ENCODE results near the gene CAB39. TPM values are rescaled to one million over a fixed set of nuclear protein-coding genes. Genes with fewer than 3 reads are reported as not detected.

The CAB39 gene
- total and polyA plus RNA-seq, 2 of the 8 experiments (the other 6 are each of a cell fraction or from before 2014, with no cell fraction given) = 16.4 to 50.5 TPM

- H3K14ac ChIP-seq (ENCODE audit: insufficient read length) = no peak overlapping the region
- FAIRE-seq = no peak
- H2AFZ ChIP-seq (ENCODE audit: low read length) = no peak overlapping the region
- H3K27ac ChIP-seq (ENCODE audit: low read depth, low read length) = no peak overlapping the region
- no peak overlapping the region for H3K4me3 ChIP-seq (ENCODE audit: extremely low read depth in 1 of 4, insufficient read depth in 2 of 4, low read depth in 3 of 4, low read length in 4 of 4)
- TF ChIP-seq JUND (IDR thresholded peaks at IDR 0.05; ENCODE audit: low read length) (no peak), BACH1 (IDR thresholded peaks at IDR 0.05; ENCODE audit: low read length) (no peak)
- H4K91ac ChIP-seq (replicated peaks; ENCODE audit: insufficient read length, low read length) = no peak overlapping the region
- DNase-seq (ENCODE audit: low read depth in 1 of 2, low spot score in 2 of 2) = no peak
- no peaks in the 10 kb centered on the region for H3K79me1 ChIP-seq (ENCODE audit: low read depth, low read length)
- no peaks in the 10 kb centered on the region for H3K4me1 ChIP-seq (replicated peaks in 1 of 4; ENCODE audit: control insufficient read depth in 3 of 4, insufficient read depth in 4 of 4, low read length in 3 of 4)
- H3K79me2 ChIP-seq (ENCODE audit: control insufficient read depth in 1 of 2, insufficient read depth in 2 of 2, low read length in 2 of 2) = no peaks in the 10 kb centered on the region
- H3K9me3 ChIP-seq (ENCODE audit: insufficient read depth in 2 of 2, low read depth in 1 of 2, low read length in 1 of 2) = no peaks in the 10 kb centered on the region
- H3K4ac ChIP-seq (replicated peaks; ENCODE audit: insufficient read length, low read depth, low read length) = no peak overlapping the region
- no peak overlapping the region for H3K4me2 ChIP-seq (ENCODE audit: insufficient read depth in 1 of 2, low read depth in 2 of 2, low read length in 2 of 2)
- ChIA-PET POLR2A (ENCODE audit: partially characterized antibody) (no interaction called here), CTCF (ENCODE audit: partially characterized antibody) (interaction anchor here (2.1 kb wide), 1 partner anchor 92 kb away, joined by 5 read pairs; no protein-coding TSS in a partner anchor)
- H2BK15ac ChIP-seq (ENCODE audit: low read length) = no peak overlapping the region
- no peaks in the 10 kb centered on the region for H4K20me1 ChIP-seq (replicated peaks in 1 of 2; ENCODE audit: control insufficient read depth in 1 of 2, insufficient read depth in 2 of 2, low read length in 2 of 2)
- no peaks in the 10 kb centered on the region for H3K36me3 ChIP-seq (ENCODE audit: control insufficient read depth in 2 of 4, insufficient read depth in 4 of 4, low read length in 3 of 4)
- H3K9ac ChIP-seq (replicated peaks in 1 of 4; ENCODE audit: extremely low read depth in 1 of 4, low read depth in 3 of 4, low read length in 3 of 4) = no peak overlapping the region
- H2BK5ac ChIP-seq (ENCODE audit: low read depth, low read length) = no peak overlapping the region
- H3K23ac ChIP-seq (ENCODE audit: insufficient read length) = no peak overlapping the region
- no peak overlapping the region for H3K56ac ChIP-seq (replicated peaks; ENCODE audit: insufficient read length, low read depth, low read length)
- H2BK20ac ChIP-seq (ENCODE audit: low read length) = no peak overlapping the region
- H2AK5ac ChIP-seq (ENCODE audit: low read depth, low read length) = no peak overlapping the region
- peaks cover 5% of the 10 kb centered on the region; the same call in 1 of the 2 replicates for H3K23me2 ChIP-seq (ENCODE audit: low read depth, low read length)
- H3K27me3 ChIP-seq (replicated peaks in 1 of 4; ENCODE audit: control insufficient read depth in 3 of 4, extremely low read depth in 1 of 4, insufficient read depth in 3 of 4, low read length in 3 of 4) = no peaks in the 10 kb centered on the region
- WGBS, 2 experiments (ENCODE audit: extremely low coverage in 1 of 2, insufficient coverage in 1 of 2, insufficient read length in 1 of 2, insufficient replicate concordance in 2 of 2, low coverage in 1 of 2, low lambda C conversion rate in 2 of 2, missing lambda C conversion rate in 1 of 2) = 92% methylated on average over 3 of the region's 3 CpGs; no CpG with 5 or more reads in 1 of the 2 experiments
- H2BK120ac ChIP-seq (replicated peaks; ENCODE audit: low read depth, low read length) = no peak overlapping the region
- H3K18ac ChIP-seq (ENCODE audit: extremely low read depth, low read length) = no peak overlapping the region
- H4K8ac ChIP-seq (ENCODE audit: extremely low read depth, insufficient read depth, low read length) = no peak overlapping the region
- no peak overlapping the region for H2BK12ac ChIP-seq (ENCODE audit: low read depth, low read length)
- no peak overlapping the region for H4K5ac ChIP-seq (ENCODE audit: insufficient read length, low read depth, low read length)
These were observed 6.6 kb upstream of the CAB39 start for GRCh38 chr2:230706053-230706521.

Data from H1 (cell line).